Tibial artery (tissue), 4 donors: ENCODE results near the gene ARID4A.

ENCODE experiments used
- DNase-seq, 2 donors: peaks; one replicate each; pipeline ENCODE4 v3.0.0-alpha.2; 2019
- H3K27ac ChIP-seq, 2 donors: fragments of 200-600 bp; sonication (generic) in 1 of 2; 1 replicate in 1 of 2; 2 replicates in 1 of 2; pipeline ENCODE4 v1.5.1; 2018 to 2019; ENCODE audit warnings: mild to moderate bottlenecking in 1 of 2
- H3K27me3 ChIP-seq, 2 donors: fragments of 200-600 bp; sonication (generic) in 1 of 2; one replicate each; pipeline versions ENCODE4 v1.5.1 to v1.6.0; 2016 to 2019
- H3K36me3 ChIP-seq, 3 donors: fragments of 200-600 bp; sonication (generic) in 2 of 3; one replicate each; pipeline ENCODE4 v1.5.1; 2016 to 2019; ENCODE audit warnings: mild to moderate bottlenecking in 2 of 3
- H3K4me1 ChIP-seq, 4 donors: fragments of 200-600 bp; sonication (generic) in 2 of 4; 1 replicate in 3 of 4; 2 replicates in 1 of 4; pipeline ENCODE4 v1.5.1; 2016 to 2019
- H3K4me3 ChIP-seq, 2 donors: fragments of 200-600 bp; sonication (generic) in 1 of 2; 1 replicate in 1 of 2; 2 replicates in 1 of 2; pipeline ENCODE4 v1.5.1; 2018 to 2019; ENCODE audit warnings: mild to moderate bottlenecking in 2 of 2
- H3K9me3 ChIP-seq, 3 donors: fragments of 200-600 bp; sonication (generic) in 1 of 3; one replicate each; pipeline ENCODE4 v1.5.1; 2016 to 2019
- CTCF ChIP-seq, 2 experiments: fragments of 200-600 bp in 1 of 2; fragments of 450-650 bp in 1 of 2; IDR thresholded peaks; one replicate each; pipeline ENCODE4 v1.5.1; 2017 to 2019; ENCODE audit warnings: antibody characterized with exemption in 2 of 2, mild to moderate bottlenecking in 1 of 2, moderate library complexity in 1 of 2
- intact Hi-C: fragments of 100-400 bp; cut with DNase I; formaldehyde crosslinking; loops from one replicate; pipeline ENCODE4 v1.15.0; 2023; ENCODE audit warnings: low total_unique reads

ARID4A gene

GRCh38 chr14:58367296-58367695 lies 68.9 kb downstream of the ARID4A start:
- H3K4me3 ChIP-seq, result no peak overlapping the region

DNA sequence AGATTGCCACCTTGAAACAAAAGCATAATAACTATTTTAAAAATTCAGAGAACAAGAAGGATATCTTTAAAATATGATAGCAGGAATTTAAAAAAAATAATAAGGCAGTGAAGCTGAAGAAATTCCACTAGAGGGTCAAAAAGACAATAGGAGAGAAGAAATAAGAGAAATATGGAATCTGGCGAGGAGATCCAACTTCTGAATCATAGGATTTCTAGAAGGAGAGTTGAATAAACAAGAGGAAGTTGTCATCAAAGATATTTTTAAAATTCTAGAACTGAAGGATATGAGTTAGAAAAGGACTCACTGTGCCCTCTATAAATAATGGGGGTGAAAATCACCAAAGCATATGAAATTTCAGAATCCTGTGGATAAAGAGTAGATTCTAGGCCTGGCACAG lies 70.6 kb downstream of the ARID4A start:
- Histone ChIP-seq H3K4me3 (no peak overlapping the region), H3K4me1 (no peaks in the 10 kb centered on the region), H3K27ac (no peak overlapping the region), H3K36me3 (peaks cover 47 to 86% (median 64%) of the 10 kb centered on the region in 3 donors), H3K27me3 (no peaks in the 10 kb centered on the region), H3K9me3 (no peaks in the 10 kb centered on the region)
- no peak for TF ChIP-seq CTCF (IDR thresholded peaks at IDR 0.05)
- intact Hi-C loops, result no loop called here
- DNase-seq, result no peak

More at GRCh38 chr14:58367296-58367695, 68.9 kb downstream of the ARID4A start:
- intact Hi-C loops, result no loop called here
- Histone ChIP-seq H3K9me3 (no peaks in the 10 kb centered on the region), H3K27me3 (no peaks in the 10 kb centered on the region), H3K27ac (no peak overlapping the region), H3K36me3 (peaks cover 44 to 84% (median 51%) of the 10 kb centered on the region in 3 donors), H3K4me1 (no peaks in the 10 kb centered on the region)
- no peak for TF ChIP-seq CTCF (IDR thresholded peaks at IDR 0.05)
- DNase-seq, result peak in 1 of 2 donors; percentile 27

GRCh38 chr14:58376791-58377190 lies 78.4 kb downstream of the ARID4A start:
- no peaks in the 10 kb centered on the region for H3K27me3 ChIP-seq
- peaks cover 42 to 62% (median 47%) of the 10 kb centered on the region in 3 donors for H3K36me3 ChIP-seq
- intact Hi-C loops, result no loop called here
- no peak overlapping the region for H3K27ac ChIP-seq
- TF ChIP-seq CTCF (IDR thresholded peaks at IDR 0.05), result no peak
- DNase-seq, result no peak
- no peaks in the 10 kb centered on the region for H3K4me1 ChIP-seq
- no peak overlapping the region for H3K4me3 ChIP-seq
- H3K9me3 ChIP-seq, result no peaks in the 10 kb centered on the region

GRCh38 chr14:58390830-58391229 lies 92.5 kb downstream of the ARID4A start:
- intact Hi-C loops, result no loop called here
- no peak for TF ChIP-seq CTCF (IDR thresholded peaks at IDR 0.05)

GRCh38 chr14:58395562-58395811 lies 97.1 kb downstream of the ARID4A start:
- H3K4me3 ChIP-seq, result peak overlapping the region; percentile 61 to 75
- no peaks in the 10 kb centered on the region for H3K27me3 ChIP-seq
- DNase-seq, result no peak
- no peaks in the 10 kb centered on the region for H3K36me3 ChIP-seq
- no peaks in the 10 kb centered on the region for H3K9me3 ChIP-seq
- no peak for TF ChIP-seq CTCF (IDR thresholded peaks at IDR 0.05)
- H3K4me1 ChIP-seq, result peaks cover 0 to 10% (median 3%) of the 10 kb centered on the region in 4 donors
- H3K27ac ChIP-seq, result peak overlapping the region; percentile 68 to 76
- intact Hi-C loops, result no loop called here

More at GRCh38 chr14:58390830-58391229, 92.5 kb downstream of the ARID4A start:
- Histone ChIP-seq H3K4me1 (peaks cover 0 to 6% (median 0%) of the 10 kb centered on the region in 4 donors), H3K27me3 (no peaks in the 10 kb centered on the region), H3K27ac (no peak overlapping the region), H3K4me3 (no peak overlapping the region), H3K9me3 (no peaks in the 10 kb centered on the region), H3K36me3 (no peaks in the 10 kb centered on the region)
- no peak for DNase-seq
